Gastroesophageal sphincter (tissue), 4 donors: Measurements from ENCODE around the gene EIF3F. TPM values are rescaled to one million over a fixed set of nuclear protein-coding genes. Genes with fewer than 3 reads are reported as not detected.

ENCODE experiments used
- ATAC-seq: fragments of 150-250 bp; one replicate; pipeline ENCODE4 v1.9.1; 2016; ENCODE audit warnings: mild to moderate bottlenecking, moderate library complexity
- H3K27ac ChIP-seq, 4 donors: fragments of 200-600 bp; sonication (generic) in 3 of 4; 1 replicate in 3 of 4; 2 replicates in 1 of 4; pipeline ENCODE4 v1.5.1; 2016 to 2019
- H3K27me3 ChIP-seq: fragments of 200-600 bp; sonication (generic); one replicate; pipeline ENCODE4 v1.5.1; 2019
- H3K36me3 ChIP-seq, 2 donors: fragments of 200-600 bp; sonication (generic); one replicate each; pipeline ENCODE4 v1.5.1; 2019; ENCODE audit warnings: control low read depth in 1 of 2
- H3K4me1 ChIP-seq, 3 donors: fragments of 200-600 bp; sonication (generic); 1 replicate in 2 of 3; 2 replicates in 1 of 3; pipeline ENCODE4 v1.5.1; 2016 to 2019; ENCODE audit warnings: control low read depth in 2 of 3
- H3K4me3 ChIP-seq, 2 donors: fragments of 200-600 bp; sonication (generic); one replicate each; pipeline ENCODE4 v1.5.1; 2019; ENCODE audit warnings: mild to moderate bottlenecking in 1 of 2, moderate library complexity in 1 of 2
- H3K9me3 ChIP-seq, 3 donors: fragments of 200-600 bp; sonication (generic); one replicate each; pipeline ENCODE4 v1.5.1; 2017 to 2019; ENCODE audit warnings: control low read depth in 2 of 3
- CTCF ChIP-seq, 4 experiments: fragments of 200-600 bp in 2 of 4; fragments of 450-650 bp in 2 of 4; sonication (generic) in 1 of 4; IDR thresholded peaks; one replicate each; pipeline ENCODE4 v1.5.1; 2017 to 2019; ENCODE audit warnings: antibody characterized with exemption in 4 of 4, mild to moderate bottlenecking in 2 of 4, moderate library complexity in 2 of 4
- EP300 ChIP-seq: sonication (generic); formaldehyde crosslinking; IDR thresholded peaks from one replicate; pipeline ENCODE4 v1.6.1; 2017; ENCODE audit warnings: antibody characterized with exemption, mild to moderate bottlenecking
- POLR2A ChIP-seq, 2 donors: fragments of 450-650 bp; IDR thresholded peaks; one replicate each; pipeline ENCODE4 v1.6.1; 2017; ENCODE audit warnings: antibody characterized with exemption in 2 of 2, mild to moderate bottlenecking in 2 of 2, moderate library complexity in 1 of 2
- POLR2AphosphoS5 ChIP-seq: sonication (generic); formaldehyde crosslinking; IDR thresholded peaks from one replicate; pipeline ENCODE4 v1.6.1; 2017; ENCODE audit warnings: antibody characterized with exemption
- WGBS, 2 donors: methylation state at CpG; one replicate each; pipeline ENCODE4 v1.1.5; 2018; ENCODE audit warnings: low coverage in 1 of 2; 5-methylcytosine and 5-hydroxymethylcytosine counted together
- total RNA-seq, 4 donors: library from RNA; depleted of rRNA; stranded (reverse); fragments of >200 nt; gene quantifications; one replicate each; pipeline ENCODE4 v1.1.0, GENCODE V29; 2016

Gene EIF3F
- total RNA-seq, 4 donors from 2014 or later, result 204 to 356 (median 235) TPM

- Histone ChIP-seq H3K27me3 (no peaks in the 10 kb centered on the region), H3K36me3 (no peaks in the 10 kb centered on the region), H3K9me3 (no peaks in the 10 kb centered on the region), H3K4me3 (no peak overlapping the region), H3K27ac (no peak overlapping the region), H3K4me1 (no peaks in the 10 kb centered on the region)
- TF ChIP-seq EP300 (no peak), POLR2A (IDR thresholded peaks at IDR 0.05) (no peak), POLR2AphosphoS5 (no peak)
- WGBS, 2 donors, result 38% methylated on average over 1 to 3 of the region's 4 CpGs
- ATAC-seq, result no peak
Measured at GRCh38 chr11:8008212-8008611, 21.1 kb downstream of the EIF3F start.

GRCh38 chr11:8009856-8010255 lies 22.7 kb downstream of the EIF3F start:
- Histone ChIP-seq H3K36me3 (no peaks in the 10 kb centered on the region), H3K27me3 (no peaks in the 10 kb centered on the region), H3K9me3 (no peaks in the 10 kb centered on the region), H3K27ac (no peak overlapping the region), H3K4me1 (no peaks in the 10 kb centered on the region), H3K4me3 (no peak overlapping the region)
- ATAC-seq, result no peak
- WGBS, 2 donors, result 86% methylated on average over 2 of the region's 3 CpGs; no CpG with 5 or more reads in 1 of the 2 donors
- TF ChIP-seq POLR2AphosphoS5, result no peak
- TF ChIP-seq EP300, result no peak
- TF ChIP-seq POLR2A (IDR thresholded peaks at IDR 0.05), result no peak
- no peak for TF ChIP-seq CTCF (IDR thresholded peaks at IDR 0.05)

GRCh38 chr11:8011371-8011770 lies 24.2 kb downstream of the EIF3F start:
- no peaks in the 10 kb centered on the region for H3K4me1 ChIP-seq
- H3K4me3 ChIP-seq, result no peak overlapping the region
- ATAC-seq, result no peak
- no peaks in the 10 kb centered on the region for H3K36me3 ChIP-seq
- TF ChIP-seq EP300 (no peak), POLR2A (IDR thresholded peaks at IDR 0.05) (no peak), POLR2AphosphoS5 (no peak), CTCF (IDR thresholded peaks at IDR 0.05) (no peak)
- WGBS, 2 donors, result 78 to 88% methylated on average over 2 of the region's 2 CpGs
- no peaks in the 10 kb centered on the region for H3K27me3 ChIP-seq
- H3K27ac ChIP-seq, result no peak overlapping the region
- no peaks in the 10 kb centered on the region for H3K9me3 ChIP-seq

- no peaks in the 10 kb centered on the region for H3K27me3 ChIP-seq
- ATAC-seq, result no peak
- H3K27ac ChIP-seq, result no peak overlapping the region
- H3K36me3 ChIP-seq, result no peaks in the 10 kb centered on the region
- 27 to 35% methylated on average over 2 to 4 of the region's 4 CpGs for WGBS, 2 donors
- no peaks in the 10 kb centered on the region for H3K4me1 ChIP-seq
- TF ChIP-seq POLR2AphosphoS5 (no peak), CTCF (IDR thresholded peaks at IDR 0.05) (no peak), EP300 (no peak), POLR2A (IDR thresholded peaks at IDR 0.05) (no peak)
- H3K4me3 ChIP-seq, result no peak overlapping the region
- H3K9me3 ChIP-seq, result no peaks in the 10 kb centered on the region
Measured at GRCh38 chr11:8011981-8012444, 24.9 kb downstream of the EIF3F start.

- Histone ChIP-seq H3K27me3 (peaks cover 4% of the 10 kb centered on the region), H3K9me3 (no peaks in the 10 kb centered on the region), H3K27ac (no peak overlapping the region), H3K4me1 (peaks cover 0 to 14% (median 4%) of the 10 kb centered on the region in 3 donors), H3K4me3 (no peak overlapping the region), H3K36me3 (no peaks in the 10 kb centered on the region)
- no peak for ATAC-seq
- no peak for TF ChIP-seq EP300
- no peak for TF ChIP-seq CTCF (IDR thresholded peaks at IDR 0.05)
- TF ChIP-seq POLR2A (IDR thresholded peaks at IDR 0.05), result no peak
- no peak for TF ChIP-seq POLR2AphosphoS5
- WGBS, 2 donors, result 87 to 100% methylated on average over 1 to 4 of the region's 5 CpGs
Measured at GRCh38 chr11:8013833-8014232, 26.7 kb downstream of the EIF3F start.
